ENCODE data around the gene TPRG1L. TPM values are rescaled to one million over a fixed set of nuclear protein-coding genes. Genes with fewer than 3 reads are reported as not detected.
"Not testable (repeated sequence)": the region's sequence is repeated elsewhere in the genome, so short reads cannot be mapped to it uniquely, and the experiment has no call there.

Gene TPRG1L
- total RNA-seq, 1 donor from 2014 or later: 54.0 TPM

GRCh38 chr1:3608154-3608553 lies 16.7 kb upstream of the TPRG1L start:
- DNase-seq (ENCODE audit: low spot score): no peak

- no peak for DNase-seq (ENCODE audit: low spot score)
Measured at GRCh38 chr1:3609016-3609768, 15.6 kb upstream of the TPRG1L start.

GRCh38 chr1:3609769-3610526 lies 14.9 kb upstream of the TPRG1L start:
- no peak for DNase-seq (ENCODE audit: low spot score)

- DNase-seq (ENCODE audit: low spot score): no peak
Measured at GRCh38 chr1:3610527-3611169, 14.2 kb upstream of the TPRG1L start.

GRCh38 chr1:3611170-3612019 lies 13.4 kb upstream of the TPRG1L start, which contains the start of gene MEGF6:
TSS of gene MEGF6 (minus strand) at chr1:3611508. CDS start at chr1:3611268, 240 bp downstream.
- DNase-seq (ENCODE audit: low spot score): no peak

GRCh38 chr1:3612123-3612522 lies 12.7 kb upstream of the TPRG1L start:
- DNase-seq (ENCODE audit: low spot score): no peak

GRCh38 chr1:3614755-3615742 lies 9.8 kb upstream of the TPRG1L start:
- no peak for DNase-seq (ENCODE audit: low spot score)

- no peak for DNase-seq (ENCODE audit: low spot score)
Measured at GRCh38 chr1:3616861-3617260, 8.0 kb upstream of the TPRG1L start.

GRCh38 chr1:3617806-3618345 lies 6.9 kb upstream of the TPRG1L start:
- no peak for DNase-seq (ENCODE audit: low spot score)

- no peak for DNase-seq (ENCODE audit: low spot score)
Measured at GRCh38 chr1:3618531-3618880, 6.3 kb upstream of the TPRG1L start.

- no peak for DNase-seq (ENCODE audit: low spot score)
Measured at GRCh38 chr1:3618881-3619671, 5.7 kb upstream of the TPRG1L start.

- no peak for DNase-seq (ENCODE audit: low spot score)
Measured at GRCh38 chr1:3620708-3621107, 4.1 kb upstream of the TPRG1L start.

GRCh38 chr1:3621151-3621671 lies 3.6 kb upstream of the TPRG1L start:
- DNase-seq (ENCODE audit: low spot score): not testable (repeated sequence)

- DNase-seq (ENCODE audit: low spot score): not testable (repeated sequence)
Measured at GRCh38 chr1:3622102-3622501, 2.7 kb upstream of the TPRG1L start.

GRCh38 chr1:3623441-3624199 lies 1.2 kb upstream of the TPRG1L start:
- no peak for DNase-seq (ENCODE audit: low spot score)

- DNase-seq (ENCODE audit: low spot score): no peak
Measured at GRCh38 chr1:3625151-3625907, 514 bp downstream of the TPRG1L start.

- DNase-seq (ENCODE audit: low spot score): no peak
Measured at GRCh38 chr1:3626025-3626424, 1.2 kb downstream of the TPRG1L start.
